Colon (tissue), 2 donors: Measurements from ENCODE around the gene PTPRN2.

Experiments
- FAIRE-seq: peaks from 2 replicates; lab custom pipeline; 2012; peaks lifted over from hg19 to GRCh38; lab: Jason Lieb, UNC
- donor health status: control.
- donor health status: control.

Gene PTPRN2

GRCh38 chr7:157971501-157971900 lies 616.1 kb downstream of the PTPRN2 start:
- no peak for FAIRE-seq

- no peak for FAIRE-seq
These were observed 616.9 kb downstream of the PTPRN2 start for GRCh38 chr7:157970744-157971143.

GRCh38 chr7:157969995-157970394 lies 617.6 kb downstream of the PTPRN2 start:
- no peak for FAIRE-seq

- FAIRE-seq = no peak
These were observed 621.1 kb downstream of the PTPRN2 start for GRCh38 chr7:157966490-157966889.

- FAIRE-seq = no peak
These were observed 623.1 kb downstream of the PTPRN2 start for GRCh38 chr7:157964521-157964920.

- FAIRE-seq = no peak
These were observed 623.6 kb downstream of the PTPRN2 start for GRCh38 chr7:157964016-157964415.

- no peak for FAIRE-seq
These were observed 624.1 kb downstream of the PTPRN2 start for GRCh38 chr7:157963526-157963925.

GRCh38 chr7:157962458-157963306 lies 624.9 kb downstream of the PTPRN2 start:
- no peak for FAIRE-seq

GRCh38 chr7:157961731-157962457 lies 625.7 kb downstream of the PTPRN2 start:
- no peak for FAIRE-seq

GRCh38 chr7:157955348-157955999 lies 632.1 kb downstream of the PTPRN2 start:
- FAIRE-seq = no peak

- FAIRE-seq = no peak
These were observed 632.7 kb downstream of the PTPRN2 start for GRCh38 chr7:157954901-157955300.

GRCh38 chr7:157952841-157953645 lies 634.6 kb downstream of the PTPRN2 start:
- FAIRE-seq = no peak

- no peak for FAIRE-seq
These were observed 635.5 kb downstream of the PTPRN2 start for GRCh38 chr7:157952050-157952667.

GRCh38 chr7:157951300-157952049 lies 636.1 kb downstream of the PTPRN2 start:
- no peak for FAIRE-seq

- FAIRE-seq = no peak
These were observed 637.9 kb downstream of the PTPRN2 start for GRCh38 chr7:157949711-157950110.

GRCh38 chr7:157947504-157947903 lies 640.1 kb downstream of the PTPRN2 start:
- no peak for FAIRE-seq

- no peak for FAIRE-seq
These were observed 641.1 kb downstream of the PTPRN2 start for GRCh38 chr7:157946398-157947060.

- FAIRE-seq = no peak
These were observed 642.2 kb downstream of the PTPRN2 start for GRCh38 chr7:157945401-157945800.

- no peak for FAIRE-seq
These were observed 642.8 kb downstream of the PTPRN2 start for GRCh38 chr7:157944734-157945291.

GRCh38 chr7:157944051-157944450 lies 643.6 kb downstream of the PTPRN2 start:
- no peak for FAIRE-seq
